WERI-Rb-1 (cell line): ENCODE measurements around the gene COL4A4.

Experiments
- DNase-seq: peaks from one replicate; pipeline ENCODE4 v3.0.0-alpha.2; 2020
- H3K27ac ChIP-seq: fragments of 250-450 bp; sonication (Bioruptor Pico); 2 replicates; pipeline ENCODE4 v1.5.1; 2020; ENCODE audit warnings: mild to moderate bottlenecking, moderate library complexity
- H3K27me3 ChIP-seq: fragments of 250-450 bp; sonication (Bioruptor Pico); 2 replicates; pipeline ENCODE4 v1.5.1; 2021; ENCODE audit warnings: mild to moderate bottlenecking, low read depth, moderate library complexity; ENCODE audit not compliant: insufficient read depth, severe bottlenecking
- H3K36me3 ChIP-seq: fragments of 250-450 bp; sonication (Bioruptor Pico); 2 replicates; pipeline ENCODE4 v1.5.1; 2020; ENCODE audit warnings: mild to moderate bottlenecking, moderate library complexity
- H3K4me3 ChIP-seq: 2 replicates; pipeline ENCODE4 v1.5.1; 2011; ENCODE audit warnings: low read depth, mild to moderate bottlenecking, control low read depth, low read length
- H3K9me3 ChIP-seq: fragments of 250-450 bp; sonication (Bioruptor Pico); 2 replicates; pipeline ENCODE4 v1.5.1; 2021; ENCODE audit warnings: mild to moderate bottlenecking, moderate library complexity; ENCODE audit not compliant: severe bottlenecking
- CTCF ChIP-seq: IDR thresholded peaks from 2 replicates; pipeline ENCODE4 v1.5.1; 2011; ENCODE audit warnings: low read depth, mild to moderate bottlenecking, control low read depth, inconsistent platforms, low read length

Gene COL4A4

GRCh38 chr2:226983895-226984749 is 179.9 kb downstream of the COL4A4 start:
- Histone ChIP-seq H3K4me3 (no peak overlapping the region), H3K27me3 (no peaks in the 10 kb centered on the region), H3K9me3 (no peaks in the 10 kb centered on the region), H3K36me3 (no peaks in the 10 kb centered on the region), H3K27ac (no peak overlapping the region)
- no peak for DNase-seq
- no peak for TF ChIP-seq CTCF

- Histone ChIP-seq H3K27me3 (no peaks in the 10 kb centered on the region), H3K9me3 (no peaks in the 10 kb centered on the region), H3K36me3 (no peaks in the 10 kb centered on the region), H3K27ac (no peak overlapping the region), H3K4me3 (no peak overlapping the region)
- TF ChIP-seq CTCF, result no peak
- DNase-seq, result no peak
Observed at GRCh38 chr2:226981791-226982326, 182.1 kb downstream of the COL4A4 start.

- Histone ChIP-seq H3K36me3 (no peaks in the 10 kb centered on the region), H3K27me3 (no peaks in the 10 kb centered on the region), H3K27ac (no peak overlapping the region), H3K4me3 (no peak overlapping the region), H3K9me3 (no peaks in the 10 kb centered on the region)
- DNase-seq, result no peak
- no peak for TF ChIP-seq CTCF
Observed at GRCh38 chr2:226979004-226979403, 185.0 kb downstream of the COL4A4 start.

- no peak for TF ChIP-seq CTCF
- H3K4me3 ChIP-seq, result no peak overlapping the region
- H3K27ac ChIP-seq, result no peak overlapping the region
- H3K9me3 ChIP-seq, result no peaks in the 10 kb centered on the region
- H3K36me3 ChIP-seq, result no peaks in the 10 kb centered on the region
- DNase-seq, result no peak
- no peaks in the 10 kb centered on the region for H3K27me3 ChIP-seq
Observed at GRCh38 chr2:226978300-226978699, 185.7 kb downstream of the COL4A4 start.

GRCh38 chr2:226977775-226978190 is 186.2 kb downstream of the COL4A4 start:
- H3K4me3 ChIP-seq, result no peak overlapping the region
- H3K36me3 ChIP-seq, result no peaks in the 10 kb centered on the region
- TF ChIP-seq CTCF, result no peak
- H3K9me3 ChIP-seq, result no peaks in the 10 kb centered on the region
- no peak overlapping the region for H3K27ac ChIP-seq
- DNase-seq, result no peak
- H3K27me3 ChIP-seq, result no peaks in the 10 kb centered on the region
